ENCODE results near the gene FNIP2.

DNA sequence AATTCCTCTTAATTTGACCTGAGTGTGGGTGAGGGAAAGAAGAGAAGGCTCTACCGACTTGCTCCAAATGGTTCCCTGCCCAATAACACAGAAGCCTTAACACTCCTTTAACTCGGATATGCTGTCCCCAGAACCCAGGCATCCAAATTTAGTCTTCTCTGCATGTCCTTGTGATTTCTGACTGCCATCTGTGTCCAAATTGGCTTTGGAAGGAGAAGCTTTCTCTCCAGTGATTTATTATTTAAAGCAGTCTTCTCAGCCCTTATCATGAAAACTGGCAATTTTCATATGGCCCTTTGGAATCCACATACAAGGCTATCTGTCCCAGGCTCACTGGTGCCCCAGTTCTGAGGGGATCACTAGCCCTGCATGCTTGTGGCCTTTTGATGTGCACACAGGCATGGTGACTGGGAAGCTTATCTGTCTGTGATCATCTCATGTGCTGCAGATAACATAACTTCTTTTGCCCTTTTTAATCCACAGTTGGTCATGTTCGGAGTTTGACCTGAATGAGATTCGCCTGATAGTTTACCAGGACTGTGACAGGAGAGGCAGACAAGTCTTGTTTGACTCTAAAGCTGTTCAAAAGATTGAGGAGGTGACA, 56.7 kb downstream of the FNIP2 start:
- TF ChIP-seq, protein P1, sequence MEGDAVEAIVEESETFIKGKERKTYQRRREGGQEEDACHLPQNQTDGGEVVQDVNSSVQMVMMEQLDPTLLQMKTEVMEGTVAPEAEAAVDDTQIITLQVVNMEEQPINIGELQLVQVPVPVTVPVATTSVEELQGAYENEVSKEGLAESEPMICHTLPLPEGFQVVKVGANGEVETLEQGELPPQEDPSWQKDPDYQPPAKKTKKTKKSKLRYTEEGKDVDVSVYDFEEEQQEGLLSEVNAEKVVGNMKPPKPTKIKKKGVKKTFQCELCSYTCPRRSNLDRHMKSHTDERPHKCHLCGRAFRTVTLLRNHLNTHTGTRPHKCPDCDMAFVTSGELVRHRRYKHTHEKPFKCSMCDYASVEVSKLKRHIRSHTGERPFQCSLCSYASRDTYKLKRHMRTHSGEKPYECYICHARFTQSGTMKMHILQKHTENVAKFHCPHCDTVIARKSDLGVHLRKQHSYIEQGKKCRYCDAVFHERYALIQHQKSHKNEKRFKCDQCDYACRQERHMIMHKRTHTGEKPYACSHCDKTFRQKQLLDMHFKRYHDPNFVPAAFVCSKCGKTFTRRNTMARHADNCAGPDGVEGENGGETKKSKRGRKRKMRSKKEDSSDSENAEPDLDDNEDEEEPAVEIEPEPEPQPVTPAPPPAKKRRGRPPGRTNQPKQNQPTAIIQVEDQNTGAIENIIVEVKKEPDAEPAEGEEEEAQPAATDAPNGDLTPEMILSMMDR (IDR thresholded peaks at IDR 0.05; ENCODE audit: low read depth, low read length, missing input control), result no peak
- TF ChIP-seq, protein P2, sequence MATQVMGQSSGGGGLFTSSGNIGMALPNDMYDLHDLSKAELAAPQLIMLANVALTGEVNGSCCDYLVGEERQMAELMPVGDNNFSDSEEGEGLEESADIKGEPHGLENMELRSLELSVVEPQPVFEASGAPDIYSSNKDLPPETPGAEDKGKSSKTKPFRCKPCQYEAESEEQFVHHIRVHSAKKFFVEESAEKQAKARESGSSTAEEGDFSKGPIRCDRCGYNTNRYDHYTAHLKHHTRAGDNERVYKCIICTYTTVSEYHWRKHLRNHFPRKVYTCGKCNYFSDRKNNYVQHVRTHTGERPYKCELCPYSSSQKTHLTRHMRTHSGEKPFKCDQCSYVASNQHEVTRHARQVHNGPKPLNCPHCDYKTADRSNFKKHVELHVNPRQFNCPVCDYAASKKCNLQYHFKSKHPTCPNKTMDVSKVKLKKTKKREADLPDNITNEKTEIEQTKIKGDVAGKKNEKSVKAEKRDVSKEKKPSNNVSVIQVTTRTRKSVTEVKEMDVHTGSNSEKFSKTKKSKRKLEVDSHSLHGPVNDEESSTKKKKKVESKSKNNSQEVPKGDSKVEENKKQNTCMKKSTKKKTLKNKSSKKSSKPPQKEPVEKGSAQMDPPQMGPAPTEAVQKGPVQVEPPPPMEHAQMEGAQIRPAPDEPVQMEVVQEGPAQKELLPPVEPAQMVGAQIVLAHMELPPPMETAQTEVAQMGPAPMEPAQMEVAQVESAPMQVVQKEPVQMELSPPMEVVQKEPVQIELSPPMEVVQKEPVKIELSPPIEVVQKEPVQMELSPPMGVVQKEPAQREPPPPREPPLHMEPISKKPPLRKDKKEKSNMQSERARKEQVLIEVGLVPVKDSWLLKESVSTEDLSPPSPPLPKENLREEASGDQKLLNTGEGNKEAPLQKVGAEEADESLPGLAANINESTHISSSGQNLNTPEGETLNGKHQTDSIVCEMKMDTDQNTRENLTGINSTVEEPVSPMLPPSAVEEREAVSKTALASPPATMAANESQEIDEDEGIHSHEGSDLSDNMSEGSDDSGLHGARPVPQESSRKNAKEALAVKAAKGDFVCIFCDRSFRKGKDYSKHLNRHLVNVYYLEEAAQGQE (IDR thresholded peaks at IDR 0.05), result no peak
- no peak for TF ChIP-seq YY1 (IDR thresholded peaks at IDR 0.05)
- no peak for TF ChIP-seq TAF1 (conservative IDR thresholded peaks at IDR 0.05)
- TF ChIP-seq, protein P3, sequence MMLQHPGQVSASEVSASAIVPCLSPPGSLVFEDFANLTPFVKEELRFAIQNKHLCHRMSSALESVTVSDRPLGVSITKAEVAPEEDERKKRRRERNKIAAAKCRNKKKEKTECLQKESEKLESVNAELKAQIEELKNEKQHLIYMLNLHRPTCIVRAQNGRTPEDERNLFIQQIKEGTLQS (IDR thresholded peaks at IDR 0.05), result no peak
- no peak for TF ChIP-seq RAD21 (IDR thresholded peaks at IDR 0.05)
- TF ChIP-seq, protein P4, sequence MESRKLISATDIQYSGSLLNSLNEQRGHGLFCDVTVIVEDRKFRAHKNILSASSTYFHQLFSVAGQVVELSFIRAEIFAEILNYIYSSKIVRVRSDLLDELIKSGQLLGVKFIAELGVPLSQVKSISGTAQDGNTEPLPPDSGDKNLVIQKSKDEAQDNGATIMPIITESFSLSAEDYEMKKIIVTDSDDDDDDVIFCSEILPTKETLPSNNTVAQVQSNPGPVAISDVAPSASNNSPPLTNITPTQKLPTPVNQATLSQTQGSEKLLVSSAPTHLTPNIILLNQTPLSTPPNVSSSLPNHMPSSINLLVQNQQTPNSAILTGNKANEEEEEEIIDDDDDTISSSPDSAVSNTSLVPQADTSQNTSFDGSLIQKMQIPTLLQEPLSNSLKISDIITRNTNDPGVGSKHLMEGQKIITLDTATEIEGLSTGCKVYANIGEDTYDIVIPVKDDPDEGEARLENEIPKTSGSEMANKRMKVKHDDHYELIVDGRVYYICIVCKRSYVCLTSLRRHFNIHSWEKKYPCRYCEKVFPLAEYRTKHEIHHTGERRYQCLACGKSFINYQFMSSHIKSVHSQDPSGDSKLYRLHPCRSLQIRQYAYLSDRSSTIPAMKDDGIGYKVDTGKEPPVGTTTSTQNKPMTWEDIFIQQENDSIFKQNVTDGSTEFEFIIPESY (IDR thresholded peaks at IDR 0.05), result no peak
- no peak for TF ChIP-seq GABPA (IDR thresholded peaks at IDR 0.05 in 1 of 2, conservative IDR thresholded peaks at IDR 0.05 in 1 of 2)
- TF ChIP-seq, protein P5, sequence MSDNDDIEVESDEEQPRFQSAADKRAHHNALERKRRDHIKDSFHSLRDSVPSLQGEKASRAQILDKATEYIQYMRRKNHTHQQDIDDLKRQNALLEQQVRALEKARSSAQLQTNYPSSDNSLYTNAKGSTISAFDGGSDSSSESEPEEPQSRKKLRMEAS (IDR thresholded peaks at IDR 0.05), result no peak

All from liver (tissue), 3 donors.